LNCaP clone FGC (cell line): ENCODE data around the gene SATB1.

Source experiments
- DNase-seq: peaks from one replicate; pipeline ENCODE4 v3.0.0-alpha.2; 2011; ENCODE audit warnings: low read depth
- H3K4me3 ChIP-seq: 2 replicates; pipeline ENCODE4 v1.5.1; 2011; ENCODE audit warnings: mild to moderate bottlenecking, low read depth, low read length, control low read depth
- CTCF ChIP-seq: IDR thresholded peaks from 2 replicates; pipeline ENCODE4 v1.5.1; 2012; ENCODE audit warnings: mild to moderate bottlenecking; ENCODE audit not compliant: control insufficient read depth, insufficient read depth; ENCODE audit errors: extremely low read depth

The SATB1 gene

GRCh38 chr3:18349197-18349798, 75.8 kb downstream of the SATB1 start:
- H3K4me3 ChIP-seq: no peak overlapping the region
- DNase-seq: no peak
- no peak for TF ChIP-seq CTCF

GRCh38 chr3:18346097-18346496, 79.0 kb downstream of the SATB1 start:
- H3K4me3 ChIP-seq: no peak overlapping the region
- TF ChIP-seq CTCF: no peak
- DNase-seq: no peak

GRCh38 chr3:18345015-18345367, 80.1 kb downstream of the SATB1 start:
- TF ChIP-seq CTCF: no peak
- no peak for DNase-seq

GRCh38 chr3:18344306-18345014, 80.7 kb downstream of the SATB1 start:
- no peak for DNase-seq
- no peak for TF ChIP-seq CTCF
- H3K4me3 ChIP-seq: no peak overlapping the region

More at GRCh38 chr3:18345015-18345367, 80.1 kb downstream of the SATB1 start:
- no peak overlapping the region for H3K4me3 ChIP-seq

GRCh38 chr3:18343809-18344208, 81.3 kb downstream of the SATB1 start:
- H3K4me3 ChIP-seq: no peak overlapping the region
- no peak for DNase-seq
- no peak for TF ChIP-seq CTCF

GRCh38 chr3:18338827-18339514, 86.2 kb downstream of the SATB1 start:
- no peak overlapping the region for H3K4me3 ChIP-seq
- TF ChIP-seq CTCF: no peak
- DNase-seq: no peak
